ENCODE results near the gene MFSD1. TPM values are rescaled to one million over a fixed set of nuclear protein-coding genes. Genes with fewer than 3 reads are reported as not detected.

The MFSD1 gene
- total RNA-seq, 1 experiment from 2014 or later: 45.3 TPM

GRCh38 chr3:158819282-158819681 is 17.4 kb downstream of the MFSD1 start:
- Histone ChIP-seq H3K4me3 (ENCODE audit: low read length) (no peak overlapping the region), H2AFZ (ENCODE audit: low read length) (no peak overlapping the region), H4K20me1 (ENCODE audit: low read length) (no peaks in the 10 kb centered on the region), H3K79me2 (ENCODE audit: low read length) (no peaks in the 10 kb centered on the region), H3K36me3 (ENCODE audit: low read depth, low read length) (peaks cover 14% of the 10 kb centered on the region; the same call in 1 of the 2 replicates), H3K27ac (ENCODE audit: low read length) (no peak overlapping the region), H3F3A (ENCODE audit: low read length, unreplicated experiment) (no peaks in the 10 kb centered on the region), H3K4me2 (ENCODE audit: low read length) (no peak overlapping the region), H3K27me3 (ENCODE audit: low read length) (no peaks in the 10 kb centered on the region), H3K4me1 (ENCODE audit: insufficient read depth, low read length) (no peaks in the 10 kb centered on the region), H3K9ac (ENCODE audit: low read length) (no peak overlapping the region), H3K9me3 (ENCODE audit: low read length) (no peaks in the 10 kb centered on the region), H3K9me2 (replicated peaks; ENCODE audit: low read length) (no peaks in the 10 kb centered on the region)
- TF ChIP-seq, protein P1, sequence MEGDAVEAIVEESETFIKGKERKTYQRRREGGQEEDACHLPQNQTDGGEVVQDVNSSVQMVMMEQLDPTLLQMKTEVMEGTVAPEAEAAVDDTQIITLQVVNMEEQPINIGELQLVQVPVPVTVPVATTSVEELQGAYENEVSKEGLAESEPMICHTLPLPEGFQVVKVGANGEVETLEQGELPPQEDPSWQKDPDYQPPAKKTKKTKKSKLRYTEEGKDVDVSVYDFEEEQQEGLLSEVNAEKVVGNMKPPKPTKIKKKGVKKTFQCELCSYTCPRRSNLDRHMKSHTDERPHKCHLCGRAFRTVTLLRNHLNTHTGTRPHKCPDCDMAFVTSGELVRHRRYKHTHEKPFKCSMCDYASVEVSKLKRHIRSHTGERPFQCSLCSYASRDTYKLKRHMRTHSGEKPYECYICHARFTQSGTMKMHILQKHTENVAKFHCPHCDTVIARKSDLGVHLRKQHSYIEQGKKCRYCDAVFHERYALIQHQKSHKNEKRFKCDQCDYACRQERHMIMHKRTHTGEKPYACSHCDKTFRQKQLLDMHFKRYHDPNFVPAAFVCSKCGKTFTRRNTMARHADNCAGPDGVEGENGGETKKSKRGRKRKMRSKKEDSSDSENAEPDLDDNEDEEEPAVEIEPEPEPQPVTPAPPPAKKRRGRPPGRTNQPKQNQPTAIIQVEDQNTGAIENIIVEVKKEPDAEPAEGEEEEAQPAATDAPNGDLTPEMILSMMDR (conservative IDR thresholded peaks at IDR 0.05; ENCODE audit: low read depth, low read length): no peak
- no peak for TF ChIP-seq EZH2phosphoT487 (IDR thresholded peaks at IDR 0.05; ENCODE audit: borderline replicate concordance, low read length)
- no peak for TF ChIP-seq EZH2 (IDR thresholded peaks at IDR 0.05; ENCODE audit: low read length, unreplicated experiment)
- no peak for ATAC-seq
- ChIA-PET POLR2A (ENCODE audit: unreplicated experiment) (no interaction called here), CTCF (no interaction called here)
- intact Hi-C loops (cut with micrococcal nuclease): no loop called here
- no TSS peak for BruUV-seq (replicated peaks)
- no peak for DNase-seq

DNA sequence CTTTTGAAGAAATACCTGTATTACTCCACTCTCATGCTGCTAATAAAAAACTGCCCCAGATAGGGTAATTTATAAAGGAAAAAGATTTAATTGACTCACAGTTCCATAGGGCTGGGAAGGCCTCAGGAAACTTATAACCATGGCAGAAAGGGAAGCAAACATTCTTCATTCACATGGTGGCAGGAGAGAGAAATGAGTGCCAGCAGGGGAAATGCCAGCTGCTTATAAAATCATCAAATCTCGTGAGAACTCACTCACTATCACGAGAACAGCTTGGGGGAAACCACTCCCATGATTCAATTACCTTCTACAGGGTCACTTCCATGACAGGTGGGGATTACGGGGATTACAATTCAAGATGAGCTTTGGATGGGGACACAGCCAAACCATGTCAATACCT is 18.7 kb downstream of the MFSD1 start:
- no peaks in the 10 kb centered on the region for H3K4me1 ChIP-seq (ENCODE audit: insufficient read depth, low read length)
- no peaks in the 10 kb centered on the region for H3K27me3 ChIP-seq (ENCODE audit: low read length)
- TF ChIP-seq, protein P1 (conservative IDR thresholded peaks at IDR 0.05; ENCODE audit: low read depth, low read length): no peak
- TF ChIP-seq EZH2phosphoT487 (IDR thresholded peaks at IDR 0.05; ENCODE audit: borderline replicate concordance, low read length) (no peak), EZH2 (IDR thresholded peaks at IDR 0.05; ENCODE audit: low read length, unreplicated experiment) (no peak)
- CTCF ChIA-PET: no interaction called here
- no peak overlapping the region for H2AFZ ChIP-seq (ENCODE audit: low read length)
- no TSS peak for BruUV-seq (replicated peaks)
- peaks cover 14% of the 10 kb centered on the region; the same call in 1 of the 2 replicates for H3K36me3 ChIP-seq (ENCODE audit: low read depth, low read length)
- H3K9me2 ChIP-seq (replicated peaks; ENCODE audit: low read length): no peaks in the 10 kb centered on the region
- H4K20me1 ChIP-seq (ENCODE audit: low read length): no peaks in the 10 kb centered on the region
- DNase-seq (no peak), ATAC-seq (no peak)
- H3K9me3 ChIP-seq (ENCODE audit: low read length): no peaks in the 10 kb centered on the region
- H3K9ac ChIP-seq (ENCODE audit: low read length): no peak overlapping the region
- POLR2A ChIA-PET (ENCODE audit: unreplicated experiment): no interaction called here
- H3K4me3 ChIP-seq (ENCODE audit: low read length): no peak overlapping the region
- H3K79me2 ChIP-seq (ENCODE audit: low read length): no peaks in the 10 kb centered on the region
- no peaks in the 10 kb centered on the region for H3F3A ChIP-seq (ENCODE audit: low read length, unreplicated experiment)
- no peak overlapping the region for H3K27ac ChIP-seq (ENCODE audit: low read length)
- H3K4me2 ChIP-seq (ENCODE audit: low read length): no peak overlapping the region
- intact Hi-C loops (cut with micrococcal nuclease): no loop called here

DNA sequence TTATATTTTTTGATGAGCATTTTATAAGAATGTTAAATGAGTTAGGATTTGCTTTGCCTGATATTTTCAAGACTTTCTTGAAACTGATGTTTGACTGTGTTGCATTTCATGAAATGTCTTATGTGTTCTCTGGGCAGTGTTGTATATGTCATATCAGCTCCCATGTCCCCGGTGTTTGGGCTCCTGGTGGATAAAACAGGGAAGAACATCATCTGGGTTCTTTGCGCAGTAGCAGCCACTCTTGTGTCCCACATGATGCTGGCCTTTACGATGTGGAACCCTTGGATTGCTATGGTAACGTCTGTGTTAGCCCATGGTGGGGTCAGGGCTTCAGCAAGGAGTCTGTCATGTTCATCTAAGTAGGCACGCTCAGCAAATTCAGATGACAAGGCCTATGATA is 20.0 kb downstream of the MFSD1 start:
- Histone ChIP-seq H2AFZ (ENCODE audit: low read length) (no peak overlapping the region), H3K79me2 (ENCODE audit: low read length) (no peaks in the 10 kb centered on the region), H3K9ac (ENCODE audit: low read length) (no peak overlapping the region), H4K20me1 (ENCODE audit: low read length) (no peaks in the 10 kb centered on the region), H3K4me2 (ENCODE audit: low read length) (no peak overlapping the region), H3K27ac (ENCODE audit: low read length) (no peak overlapping the region), H3F3A (ENCODE audit: low read length, unreplicated experiment) (no peaks in the 10 kb centered on the region), H3K27me3 (ENCODE audit: low read length) (no peaks in the 10 kb centered on the region), H3K9me2 (replicated peaks; ENCODE audit: low read length) (no peaks in the 10 kb centered on the region), H3K36me3 (ENCODE audit: low read depth, low read length) (peaks cover 14% of the 10 kb centered on the region; the same call in 1 of the 2 replicates), H3K4me1 (ENCODE audit: insufficient read depth, low read length) (no peaks in the 10 kb centered on the region), H3K4me3 (ENCODE audit: low read length) (no peak overlapping the region), H3K9me3 (ENCODE audit: low read length) (no peaks in the 10 kb centered on the region)
- intact Hi-C loops (cut with micrococcal nuclease): no loop called here
- no peak for TF ChIP-seq EZH2 (IDR thresholded peaks at IDR 0.05; ENCODE audit: low read length, unreplicated experiment)
- POLR2A ChIA-PET (ENCODE audit: unreplicated experiment): no interaction called here
- ATAC-seq: no peak
- DNase-seq: no peak
- CTCF ChIA-PET: no interaction called here
- no TSS peak for BruUV-seq (replicated peaks)
